GM12865 (cell line): ENCODE data around the gene SEC23A.
"Not testable (repeated sequence)": the region's sequence is repeated elsewhere in the genome, so short reads cannot be mapped to it uniquely, and the experiment has no call there.

ENCODE experiments used
- DNase-seq: peaks from one replicate; pipeline ENCODE4 v3.0.0; 2010; ENCODE audit warnings: low read depth
- H3K4me3 ChIP-seq: 2 replicates; pipeline ENCODE4 v1.5.1; 2011; ENCODE audit warnings: mild to moderate bottlenecking, low read depth, low read length, control low read depth
- CTCF ChIP-seq: IDR thresholded peaks from 2 replicates; pipeline ENCODE4 v1.5.1; 2011; ENCODE audit warnings: low read length, control low read depth, low read depth, inconsistent platforms; ENCODE audit not compliant: insufficient read depth; ENCODE audit errors: missing control alignments

Gene SEC23A

GRCh38 chr14:39102265-39102968 lies 618 bp downstream of the SEC23A start:
- no peak for TF ChIP-seq CTCF
- H3K4me3 ChIP-seq: peak overlapping the region; percentile 90
- no peak for DNase-seq

- no peak for TF ChIP-seq CTCF
- no peak for DNase-seq
- no peak overlapping the region for H3K4me3 ChIP-seq
Measured at GRCh38 chr14:39099748-39100147, 3.3 kb downstream of the SEC23A start.

- DNase-seq, H3K4me3 ChIP-seq: not testable (repeated sequence)
Measured at GRCh38 chr14:39099215-39099614, 3.8 kb downstream of the SEC23A start.

- H3K4me3 ChIP-seq: no peak overlapping the region
- no peak for DNase-seq
- no peak for TF ChIP-seq CTCF
Measured at GRCh38 chr14:39097159-39097558, 5.9 kb downstream of the SEC23A start.

GRCh38 chr14:39094515-39094914 lies 8.5 kb downstream of the SEC23A start:
- no peak for DNase-seq
- no peak for TF ChIP-seq CTCF
- H3K4me3 ChIP-seq: no peak overlapping the region

- H3K4me3 ChIP-seq: no peak overlapping the region
- no peak for TF ChIP-seq CTCF
- DNase-seq: no peak
Measured at GRCh38 chr14:39091716-39092115, 11.3 kb downstream of the SEC23A start.

- DNase-seq: no peak
- no peak for TF ChIP-seq CTCF
- no peak overlapping the region for H3K4me3 ChIP-seq
Measured at GRCh38 chr14:39090548-39091111, 12.4 kb downstream of the SEC23A start.
